Measurements from ENCODE around the gene CNTNAP2.

CNTNAP2 gene

DNA sequence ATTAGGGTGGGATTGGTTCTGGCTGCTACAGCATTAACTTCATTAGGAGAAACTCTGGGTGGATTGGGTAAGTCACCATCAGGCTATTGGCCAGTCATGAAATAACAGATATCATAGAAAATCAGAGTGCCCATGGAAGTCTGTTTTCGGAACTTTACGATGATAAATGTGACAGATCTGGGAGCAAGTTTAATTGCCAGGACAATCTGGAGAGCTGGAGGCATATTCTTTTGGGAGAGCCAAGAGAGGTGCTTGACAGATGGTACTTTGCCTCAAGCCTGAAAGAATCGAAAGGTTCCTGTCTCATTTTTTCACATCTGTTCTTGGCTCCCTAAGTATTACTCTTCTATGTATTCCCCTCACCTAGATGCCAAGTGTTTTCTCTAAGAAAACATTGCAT lies 369.9 kb downstream of the CNTNAP2 start:
- H3K18ac ChIP-seq (ENCODE audit: low read length) = no peak overlapping the region
- H2BK12ac ChIP-seq (ENCODE audit: low read length) = no peak overlapping the region
- H3K4me1 ChIP-seq (ENCODE audit: control insufficient read depth in 1 of 2, insufficient read depth in 2 of 2, low read length in 2 of 2) = no peaks in the 10 kb centered on the region
- no peak overlapping the region for H3K27ac ChIP-seq (ENCODE audit: low read depth, low read length)
- no peaks in the 10 kb centered on the region for H3K79me1 ChIP-seq (ENCODE audit: low read length)
- H3K27me3 ChIP-seq (ENCODE audit: insufficient read depth, low read length) = no peaks in the 10 kb centered on the region
- no peak overlapping the region for H3K4ac ChIP-seq (ENCODE audit: low read depth, low read length)
- H3K9me3 ChIP-seq (ENCODE audit: insufficient read depth, low read depth, low read length) = peaks cover 2% of the 10 kb centered on the region
- no peak overlapping the region for H2BK5ac ChIP-seq (ENCODE audit: low read depth, low read length, poor library complexity)
- no CpG with 5 or more reads among the region's 3 CpGs for WGBS (ENCODE audit: extremely low coverage, insufficient coverage, insufficient read length)
- H3K4me3 ChIP-seq (ENCODE audit: low read depth, low read length) = no peak overlapping the region
- H3K23ac ChIP-seq (ENCODE audit: low read length) = no peak overlapping the region
- H3K9ac ChIP-seq (ENCODE audit: low read length) = no peak overlapping the region
- no peaks in the 10 kb centered on the region for H3K36me3 ChIP-seq (ENCODE audit: control insufficient read depth in 1 of 2, insufficient read depth in 2 of 2, low read length in 2 of 2)
- no peak overlapping the region for H3K14ac ChIP-seq (ENCODE audit: low read length)
- no peak overlapping the region for H4K12ac ChIP-seq (ENCODE audit: low read depth, low read length)
- H4K8ac ChIP-seq (ENCODE audit: low read depth, low read length) = no peak overlapping the region
- no peak for DNase-seq
- no peak overlapping the region for H3K4me2 ChIP-seq (ENCODE audit: low read length)
- no peak overlapping the region for H2AK5ac ChIP-seq (ENCODE audit: low read length)
- H2BK120ac ChIP-seq (ENCODE audit: insufficient read depth, low read length, poor library complexity) = no peak overlapping the region
- H3K79me2 ChIP-seq (ENCODE audit: control insufficient read depth, insufficient read depth, low read length, poor library complexity) = no peaks in the 10 kb centered on the region
- H4K91ac ChIP-seq (ENCODE audit: low read depth, low read length) = no peak overlapping the region
- no peak overlapping the region for H2AFZ ChIP-seq (ENCODE audit: insufficient read depth, low read length, poor library complexity)

- Histone ChIP-seq H3K4ac (ENCODE audit: low read depth, low read length) (no peak overlapping the region), H3K14ac (ENCODE audit: low read length) (no peak overlapping the region), H3K9ac (ENCODE audit: low read length) (no peak overlapping the region), H2AFZ (ENCODE audit: insufficient read depth, low read length, poor library complexity) (no peak overlapping the region), H3K4me2 (ENCODE audit: low read length) (no peak overlapping the region), H3K9me3 (ENCODE audit: insufficient read depth, low read depth, low read length) (peaks cover 2% of the 10 kb centered on the region), H4K12ac (ENCODE audit: low read depth, low read length) (no peak overlapping the region), H2BK5ac (ENCODE audit: low read depth, low read length, poor library complexity) (no peak overlapping the region), H2BK120ac (ENCODE audit: insufficient read depth, low read length, poor library complexity) (no peak overlapping the region), H3K23ac (ENCODE audit: low read length) (no peak overlapping the region), H3K79me2 (ENCODE audit: control insufficient read depth, insufficient read depth, low read length, poor library complexity) (no peaks in the 10 kb centered on the region), H3K27me3 (ENCODE audit: insufficient read depth, low read length) (no peaks in the 10 kb centered on the region), H4K8ac (ENCODE audit: low read depth, low read length) (no peak overlapping the region), H3K4me1 (ENCODE audit: control insufficient read depth in 1 of 2, insufficient read depth in 2 of 2, low read length in 2 of 2) (no peaks in the 10 kb centered on the region), H4K91ac (ENCODE audit: low read depth, low read length) (no peak overlapping the region), H3K79me1 (ENCODE audit: low read length) (no peaks in the 10 kb centered on the region), H2BK12ac (ENCODE audit: low read length) (no peak overlapping the region), H3K4me3 (ENCODE audit: low read depth, low read length) (no peak overlapping the region), H3K18ac (ENCODE audit: low read length) (no peak overlapping the region), H3K27ac (ENCODE audit: low read depth, low read length) (no peak overlapping the region), H2AK5ac (ENCODE audit: low read length) (no peak overlapping the region), H3K36me3 (ENCODE audit: control insufficient read depth in 1 of 2, insufficient read depth in 2 of 2, low read length in 2 of 2) (no peaks in the 10 kb centered on the region)
- WGBS (ENCODE audit: extremely low coverage, insufficient coverage, insufficient read length) = no CpG with 5 or more reads among the region's 4 CpGs
- DNase-seq = no peak
Measured at GRCh38 chr7:146492017-146492416, 375.4 kb downstream of the CNTNAP2 start.

- Histone ChIP-seq H3K14ac (ENCODE audit: low read length) (no peak overlapping the region), H3K9me3 (ENCODE audit: insufficient read depth, low read depth, low read length) (no peaks in the 10 kb centered on the region), H3K79me2 (ENCODE audit: control insufficient read depth, insufficient read depth, low read length, poor library complexity) (no peaks in the 10 kb centered on the region), H3K4me2 (ENCODE audit: low read length) (no peak overlapping the region), H3K4me3 (ENCODE audit: low read depth, low read length) (no peak overlapping the region), H4K12ac (ENCODE audit: low read depth, low read length) (no peak overlapping the region), H3K18ac (ENCODE audit: low read length) (no peak overlapping the region), H4K8ac (ENCODE audit: low read depth, low read length) (no peak overlapping the region), H3K4me1 (ENCODE audit: control insufficient read depth in 1 of 2, insufficient read depth in 2 of 2, low read length in 2 of 2) (no peaks in the 10 kb centered on the region), H2BK5ac (ENCODE audit: low read depth, low read length, poor library complexity) (no peak overlapping the region), H2AFZ (ENCODE audit: insufficient read depth, low read length, poor library complexity) (no peak overlapping the region), H3K23ac (ENCODE audit: low read length) (no peak overlapping the region), H3K9ac (ENCODE audit: low read length) (no peak overlapping the region), H3K36me3 (ENCODE audit: control insufficient read depth in 1 of 2, insufficient read depth in 2 of 2, low read length in 2 of 2) (no peaks in the 10 kb centered on the region), H2AK5ac (ENCODE audit: low read length) (no peak overlapping the region), H2BK120ac (ENCODE audit: insufficient read depth, low read length, poor library complexity) (no peak overlapping the region), H3K27me3 (ENCODE audit: insufficient read depth, low read length) (no peaks in the 10 kb centered on the region), H3K4ac (ENCODE audit: low read depth, low read length) (no peak overlapping the region), H2BK12ac (ENCODE audit: low read length) (no peak overlapping the region), H4K91ac (ENCODE audit: low read depth, low read length) (no peak overlapping the region), H3K79me1 (ENCODE audit: low read length) (no peaks in the 10 kb centered on the region), H3K27ac (ENCODE audit: low read depth, low read length) (no peak overlapping the region)
- DNase-seq = no peak
- WGBS (ENCODE audit: extremely low coverage, insufficient coverage, insufficient read length) = no CpG with 5 or more reads among the region's 6 CpGs
Measured at GRCh38 chr7:146494952-146495596, 378.5 kb downstream of the CNTNAP2 start.

- Histone ChIP-seq H3K23ac (ENCODE audit: low read length) (no peak overlapping the region), H3K4me3 (ENCODE audit: low read depth, low read length) (no peak overlapping the region), H3K4me2 (ENCODE audit: low read length) (no peak overlapping the region), H3K4me1 (ENCODE audit: control insufficient read depth in 1 of 2, insufficient read depth in 2 of 2, low read length in 2 of 2) (no peaks in the 10 kb centered on the region), H2BK120ac (ENCODE audit: insufficient read depth, low read length, poor library complexity) (no peak overlapping the region), H3K27ac (ENCODE audit: low read depth, low read length) (no peak overlapping the region), H2AFZ (ENCODE audit: insufficient read depth, low read length, poor library complexity) (no peak overlapping the region), H3K4ac (ENCODE audit: low read depth, low read length) (no peak overlapping the region), H3K9ac (ENCODE audit: low read length) (no peak overlapping the region), H2AK5ac (ENCODE audit: low read length) (no peak overlapping the region), H2BK5ac (ENCODE audit: low read depth, low read length, poor library complexity) (no peak overlapping the region), H4K8ac (ENCODE audit: low read depth, low read length) (no peak overlapping the region), H3K27me3 (ENCODE audit: insufficient read depth, low read length) (no peaks in the 10 kb centered on the region), H4K12ac (ENCODE audit: low read depth, low read length) (no peak overlapping the region), H3K9me3 (ENCODE audit: insufficient read depth, low read depth, low read length) (no peaks in the 10 kb centered on the region), H2BK12ac (ENCODE audit: low read length) (no peak overlapping the region), H3K36me3 (ENCODE audit: control insufficient read depth in 1 of 2, insufficient read depth in 2 of 2, low read length in 2 of 2) (no peaks in the 10 kb centered on the region), H3K79me2 (ENCODE audit: control insufficient read depth, insufficient read depth, low read length, poor library complexity) (no peaks in the 10 kb centered on the region), H3K18ac (ENCODE audit: low read length) (no peak overlapping the region), H3K14ac (ENCODE audit: low read length) (no peak overlapping the region), H4K91ac (ENCODE audit: low read depth, low read length) (no peak overlapping the region), H3K79me1 (ENCODE audit: low read length) (no peaks in the 10 kb centered on the region)
- no peak for DNase-seq
- WGBS (ENCODE audit: extremely low coverage, insufficient coverage, insufficient read length) = no CpG with 5 or more reads among the region's 2 CpGs
Measured at GRCh38 chr7:146496657-146497056, 380.1 kb downstream of the CNTNAP2 start.
